ENCODE data around the gene CUL1. TPM values are rescaled to one million over a fixed set of nuclear protein-coding genes. Genes with fewer than 3 reads are reported as not detected.

The CUL1 gene
- total RNA-seq, 1 donor = 39.8 TPM

DNA sequence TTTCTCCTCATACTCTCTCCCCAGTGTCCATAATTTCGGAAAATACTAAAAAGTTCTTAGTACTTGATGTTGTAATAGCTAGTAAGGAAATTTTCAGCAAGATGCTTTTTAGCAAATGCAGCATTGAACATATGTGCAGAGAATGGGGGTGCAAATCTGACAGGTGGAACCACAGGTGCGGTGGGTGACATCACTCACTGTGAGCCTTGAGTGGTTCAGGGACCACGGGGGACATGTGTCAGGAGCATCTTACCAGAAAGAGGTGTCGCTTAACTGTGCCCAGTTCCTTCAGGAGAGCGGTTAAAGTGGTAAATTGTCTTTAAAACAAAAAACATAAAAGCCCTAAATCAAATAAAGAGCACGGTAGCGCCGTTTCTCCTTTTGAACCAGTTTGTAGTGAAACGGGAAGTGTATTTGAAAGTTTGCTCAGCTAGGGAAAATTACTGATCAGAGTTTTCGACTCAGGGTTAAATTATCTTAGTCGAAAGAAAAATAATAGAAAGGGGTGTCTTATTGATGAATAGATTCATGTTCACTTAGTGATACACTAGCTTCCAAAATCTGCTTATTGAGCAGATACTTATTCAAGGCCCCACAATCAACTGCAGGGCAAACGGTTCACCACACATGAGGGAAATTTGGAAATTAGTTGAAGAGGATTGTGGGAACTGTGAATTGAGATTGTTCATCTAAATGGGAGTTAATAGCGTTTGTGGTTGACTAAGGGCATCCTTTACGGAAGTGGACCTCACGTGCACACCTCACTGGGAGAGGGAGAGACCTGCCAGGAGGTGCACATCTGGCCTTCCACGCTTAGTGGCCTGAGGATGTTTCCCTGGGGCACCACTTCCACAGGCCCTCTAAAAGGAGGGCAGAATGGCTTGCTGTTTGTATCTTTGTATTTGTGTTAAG is 12.7 kb downstream of the CUL1 start:
- Histone ChIP-seq H3K4me3 (ENCODE audit: insufficient read depth, low read length) (no peak overlapping the region), H4K20me1 (ENCODE audit: insufficient read depth, low read length) (peaks cover 83% of the 10 kb centered on the region), H3K36me3 (ENCODE audit: insufficient read depth, low read length) (no peaks in the 10 kb centered on the region), H2AFZ (ENCODE audit: low read length) (no peak overlapping the region), H3K9me3 (ENCODE audit: low read depth, low read length) (no peaks in the 10 kb centered on the region), H3K4me2 (ENCODE audit: insufficient read depth, low read length) (no peak overlapping the region), H3K4me1 (ENCODE audit: insufficient read depth, low read length) (peaks cover 3% of the 10 kb centered on the region), H3K79me2 (ENCODE audit: insufficient read depth, low read length) (peaks cover 100% of the 10 kb centered on the region), H3K27me3 (ENCODE audit: insufficient read depth, low read length) (no peaks in the 10 kb centered on the region), H3K27ac (ENCODE audit: low read depth, low read length) (no peak overlapping the region)
- DNase-seq (ENCODE audit: insufficient read length, low spot score, missing footprints) = no peak
- no peak for TF ChIP-seq CTCF (IDR thresholded peaks at IDR 0.05; ENCODE audit: extremely low read depth, low read depth, low read length)

DNA sequence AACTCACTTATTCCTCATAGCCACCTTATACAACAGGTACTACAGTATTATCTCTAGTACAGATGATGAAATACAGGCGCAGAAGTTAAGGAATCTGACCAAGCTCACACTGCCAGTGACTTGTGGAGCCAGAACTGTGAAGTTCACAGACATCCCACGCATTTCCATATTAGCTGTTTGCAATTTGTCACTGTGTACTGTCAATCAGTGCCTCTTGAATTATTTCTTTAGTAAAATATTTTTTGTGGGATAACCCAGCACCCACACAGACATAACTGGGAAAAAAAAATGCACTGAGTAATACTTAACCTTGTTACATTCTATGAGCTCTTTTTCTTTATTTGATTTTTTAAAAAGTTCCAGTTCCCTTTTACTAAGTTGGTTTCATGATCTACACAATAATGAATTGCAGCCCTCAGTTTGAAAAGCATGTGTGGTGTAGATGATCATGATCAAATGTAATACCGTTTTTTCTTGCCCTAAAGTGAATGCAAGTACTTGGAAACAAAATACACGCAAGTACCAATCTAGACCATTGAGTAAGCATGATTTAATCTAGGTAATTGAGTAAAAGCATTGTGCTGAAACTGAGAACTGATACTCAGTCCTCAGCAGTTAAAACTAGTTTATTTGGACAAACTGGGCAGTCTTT is 14.1 kb downstream of the CUL1 start:
- Histone ChIP-seq H3K4me1 (ENCODE audit: insufficient read depth, low read length) (peaks cover 3% of the 10 kb centered on the region), H3K4me3 (ENCODE audit: insufficient read depth, low read length) (no peak overlapping the region), H4K20me1 (ENCODE audit: insufficient read depth, low read length) (peaks cover 83% of the 10 kb centered on the region), H3K79me2 (ENCODE audit: insufficient read depth, low read length) (peaks cover 100% of the 10 kb centered on the region), H3K27me3 (ENCODE audit: insufficient read depth, low read length) (no peaks in the 10 kb centered on the region), H2AFZ (ENCODE audit: low read length) (no peak overlapping the region), H3K4me2 (ENCODE audit: insufficient read depth, low read length) (no peak overlapping the region), H3K27ac (ENCODE audit: low read depth, low read length) (no peak overlapping the region), H3K9me3 (ENCODE audit: low read depth, low read length) (no peaks in the 10 kb centered on the region), H3K36me3 (ENCODE audit: insufficient read depth, low read length) (no peaks in the 10 kb centered on the region)
- DNase-seq (ENCODE audit: insufficient read length, low spot score, missing footprints) = no peak
- TF ChIP-seq CTCF (IDR thresholded peaks at IDR 0.05; ENCODE audit: extremely low read depth, low read depth, low read length) = no peak

GRCh38 chr7:148714498-148714897 is 15.8 kb downstream of the CUL1 start:
- H3K4me3 ChIP-seq (ENCODE audit: insufficient read depth, low read length) = no peak overlapping the region
- no peak for DNase-seq (ENCODE audit: insufficient read length, low spot score, missing footprints)
- no peak for TF ChIP-seq CTCF (IDR thresholded peaks at IDR 0.05; ENCODE audit: extremely low read depth, low read depth, low read length)
- no peaks in the 10 kb centered on the region for H3K36me3 ChIP-seq (ENCODE audit: insufficient read depth, low read length)
- H3K4me1 ChIP-seq (ENCODE audit: insufficient read depth, low read length) = peaks cover 3% of the 10 kb centered on the region
- no peak overlapping the region for H2AFZ ChIP-seq (ENCODE audit: low read length)
- H3K27ac ChIP-seq (ENCODE audit: low read depth, low read length) = no peak overlapping the region
- H3K27me3 ChIP-seq (ENCODE audit: insufficient read depth, low read length) = no peaks in the 10 kb centered on the region
- peaks cover 100% of the 10 kb centered on the region for H3K79me2 ChIP-seq (ENCODE audit: insufficient read depth, low read length)
- no peaks in the 10 kb centered on the region for H3K9me3 ChIP-seq (ENCODE audit: low read depth, low read length)
- H3K4me2 ChIP-seq (ENCODE audit: insufficient read depth, low read length) = no peak overlapping the region
- peaks cover 77% of the 10 kb centered on the region for H4K20me1 ChIP-seq (ENCODE audit: insufficient read depth, low read length)

- H4K20me1 ChIP-seq (ENCODE audit: insufficient read depth, low read length) = peaks cover 77% of the 10 kb centered on the region
- no peaks in the 10 kb centered on the region for H3K36me3 ChIP-seq (ENCODE audit: insufficient read depth, low read length)
- H2AFZ ChIP-seq (ENCODE audit: low read length) = no peak overlapping the region
- H3K4me1 ChIP-seq (ENCODE audit: insufficient read depth, low read length) = peaks cover 3% of the 10 kb centered on the region
- H3K9me3 ChIP-seq (ENCODE audit: low read depth, low read length) = no peaks in the 10 kb centered on the region
- H3K4me3 ChIP-seq (ENCODE audit: insufficient read depth, low read length) = no peak overlapping the region
- H3K27ac ChIP-seq (ENCODE audit: low read depth, low read length) = no peak overlapping the region
- no peaks in the 10 kb centered on the region for H3K27me3 ChIP-seq (ENCODE audit: insufficient read depth, low read length)
- no peak for TF ChIP-seq CTCF (IDR thresholded peaks at IDR 0.05; ENCODE audit: extremely low read depth, low read depth, low read length)
- no peak overlapping the region for H3K4me2 ChIP-seq (ENCODE audit: insufficient read depth, low read length)
- DNase-seq (ENCODE audit: insufficient read length, low spot score, missing footprints) = no peak
- H3K79me2 ChIP-seq (ENCODE audit: insufficient read depth, low read length) = peaks cover 100% of the 10 kb centered on the region
Observed at GRCh38 chr7:148715027-148715426, 16.3 kb downstream of the CUL1 start.

All from osteoblast (primary cell).